Progenitor cell of endocrine pancreas (in vitro differentiated cells): ENCODE measurements around the gene FNDC3B. TPM values are rescaled to one million over a fixed set of nuclear protein-coding genes. Genes with fewer than 3 reads are reported as not detected.

Experiments
- DNase-seq: peaks from one replicate; pipeline ENCODE4 v3.0.0; 2021; ENCODE audit warnings: low spot score; ENCODE audit not compliant: unreplicated experiment
- H3K27ac Mint-ChIP-seq: 2 replicates; pipeline ENCODE4 v1.8.0; 2021; ENCODE audit warnings: mild to moderate bottlenecking, moderate library complexity, mixed read lengths
- H3K27me3 Mint-ChIP-seq: 2 replicates; pipeline ENCODE4 v1.8.0; 2021; ENCODE audit warnings: mixed read lengths
- H3K36me3 Mint-ChIP-seq: 2 replicates; pipeline ENCODE4 v1.8.0; 2022; ENCODE audit warnings: mixed read lengths; ENCODE audit not compliant: insufficient read depth
- H3K4me1 Mint-ChIP-seq: 2 replicates; pipeline ENCODE4 v1.8.0; 2021; ENCODE audit warnings: low read depth, mixed read lengths
- H3K4me3 Mint-ChIP-seq: 2 replicates; pipeline ENCODE4 v1.8.0; 2021; ENCODE audit warnings: low read depth, mild to moderate bottlenecking, moderate library complexity, mixed read lengths
- H3K9me3 Mint-ChIP-seq: 2 replicates; pipeline ENCODE4 v1.8.0; 2021; ENCODE audit warnings: low read depth, mixed read lengths
- CTCF ChIP-seq: fragments of 200-600 bp; sonication (generic); IDR thresholded peaks from one replicate; pipeline ENCODE4 v1.5.0; 2021; ENCODE audit warnings: antibody characterized with exemption, mild to moderate bottlenecking; ENCODE audit not compliant: unreplicated experiment
- total RNA-seq: library from RNA; stranded (reverse); gene quantifications from 2 replicates; pipeline ENCODE4 v1.2.1, GENCODE V29; 2021

The FNDC3B gene
- total RNA-seq, 1 donor from 2014 or later, result 158 TPM

GRCh38 chr3:172273378-172273777, 234.0 kb downstream of the FNDC3B start:
- H3K4me3 Mint-ChIP-seq, result no peak overlapping the region
- DNase-seq, result no peak
- H3K27ac Mint-ChIP-seq, result peak overlapping the region; percentile 31
- H3K9me3 Mint-ChIP-seq, result no peaks in the 10 kb centered on the region
- no peaks in the 10 kb centered on the region for H3K27me3 Mint-ChIP-seq
- H3K4me1 Mint-ChIP-seq, result peaks cover 1% of the 10 kb centered on the region
- TF ChIP-seq CTCF, result no peak
- H3K36me3 Mint-ChIP-seq, result peaks cover 28% of the 10 kb centered on the region

DNA sequence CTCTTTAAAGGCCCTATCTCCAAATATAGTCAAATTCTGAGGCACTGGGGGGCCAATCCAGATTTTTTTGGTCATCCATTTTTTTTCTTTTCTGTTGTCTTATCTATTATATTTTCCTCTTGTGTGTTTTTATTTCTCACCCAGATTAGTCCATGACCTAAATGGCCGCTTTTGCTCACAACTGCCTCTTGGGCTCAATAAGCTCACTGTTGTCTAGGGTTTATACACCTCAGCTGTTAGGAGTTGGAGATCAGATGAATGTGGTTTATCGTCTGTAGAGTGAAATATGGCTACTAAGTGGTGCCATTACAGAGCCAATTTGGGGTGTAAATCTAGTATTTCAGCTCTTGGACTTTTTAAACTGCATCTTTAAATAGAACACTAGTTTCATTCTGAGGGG, 235.5 kb downstream of the FNDC3B start:
- peaks cover 3% of the 10 kb centered on the region for H3K4me1 Mint-ChIP-seq
- H3K36me3 Mint-ChIP-seq, result peaks cover 30% of the 10 kb centered on the region
- H3K4me3 Mint-ChIP-seq, result no peak overlapping the region
- H3K9me3 Mint-ChIP-seq, result no peaks in the 10 kb centered on the region
- no peak for TF ChIP-seq CTCF
- DNase-seq, result no peak
- no peak overlapping the region for H3K27ac Mint-ChIP-seq
- H3K27me3 Mint-ChIP-seq, result no peaks in the 10 kb centered on the region

DNA sequence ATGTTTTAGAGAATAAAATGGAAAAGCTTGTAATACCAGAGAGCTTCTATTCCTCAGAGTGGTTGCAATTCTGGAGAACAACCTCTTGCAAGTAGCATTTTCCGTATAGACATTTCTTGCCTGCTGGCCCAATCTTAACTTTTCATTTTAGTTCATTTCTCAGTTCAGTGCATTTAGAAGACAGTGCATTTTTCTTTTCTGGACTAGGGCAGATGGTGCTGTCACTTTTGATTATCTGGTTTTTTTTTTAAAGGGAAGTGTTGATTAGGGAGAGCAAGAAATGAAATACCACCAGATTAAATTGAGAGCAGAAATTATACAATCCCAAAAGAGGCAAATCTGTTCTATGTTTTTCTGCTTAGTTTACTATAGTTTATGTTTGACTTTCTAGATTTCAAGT, 236.2 kb downstream of the FNDC3B start:
- peaks cover 6% of the 10 kb centered on the region for H3K4me1 Mint-ChIP-seq
- H3K4me3 Mint-ChIP-seq, result no peak overlapping the region
- no peaks in the 10 kb centered on the region for H3K9me3 Mint-ChIP-seq
- no peak for DNase-seq
- H3K36me3 Mint-ChIP-seq, result peaks cover 30% of the 10 kb centered on the region
- H3K27me3 Mint-ChIP-seq, result no peaks in the 10 kb centered on the region
- peak overlapping the region; percentile 38 for H3K27ac Mint-ChIP-seq
- TF ChIP-seq CTCF, result no peak

GRCh38 chr3:172276103-172276502, 236.7 kb downstream of the FNDC3B start:
- Mint-ChIP-seq H3K9me3 (no peaks in the 10 kb centered on the region), H3K4me1 (peaks cover 6% of the 10 kb centered on the region), H3K4me3 (no peak overlapping the region), H3K27ac (peak overlapping the region; percentile 78), H3K36me3 (peaks cover 30% of the 10 kb centered on the region), H3K27me3 (no peaks in the 10 kb centered on the region)
- DNase-seq, result no peak
- no peak for TF ChIP-seq CTCF

- H3K4me1 Mint-ChIP-seq, result peaks cover 6% of the 10 kb centered on the region
- no peak for DNase-seq
Measured at GRCh38 chr3:172277151-172277652, 237.8 kb downstream of the FNDC3B start.

More at GRCh38 chr3:172277151-172277652, 237.8 kb downstream of the FNDC3B start:
- H3K27ac Mint-ChIP-seq, result no peak overlapping the region
- H3K9me3 Mint-ChIP-seq, result no peaks in the 10 kb centered on the region
- H3K4me3 Mint-ChIP-seq, result no peak overlapping the region
- H3K27me3 Mint-ChIP-seq, result no peaks in the 10 kb centered on the region
- peaks cover 26% of the 10 kb centered on the region for H3K36me3 Mint-ChIP-seq
- no peak for TF ChIP-seq CTCF
